Esophagus muscularis mucosa (tissue), 4 donors: ENCODE measurements around the gene UBAC2. TPM values are rescaled to one million over a fixed set of nuclear protein-coding genes. Genes with fewer than 3 reads are reported as not detected.

ENCODE experiments used
- DNase-seq: peaks from one replicate; pipeline ENCODE4 v3.0.0-alpha.2; 2017; ENCODE audit errors: extremely low spot score
- H3K27ac ChIP-seq, 4 donors: fragments of 200-600 bp; sonication (generic); replicated peaks in 1 of 4; 1 replicate in 3 of 4; 2 replicates in 1 of 4; pipeline ENCODE4 v1.5.1; 2016 to 2019; ENCODE audit warnings: mild to moderate bottlenecking in 1 of 4
- H3K27me3 ChIP-seq, 4 donors: fragments of 200-600 bp; sonication (generic); one replicate each; pipeline versions ENCODE4 v1.5.1 to v1.6.0; 2016 to 2019
- H3K36me3 ChIP-seq, 4 donors: fragments of 200-600 bp; sonication (generic); one replicate each; pipeline ENCODE4 v1.5.1; 2016 to 2019
- H3K4me1 ChIP-seq, 4 donors: fragments of 200-600 bp; sonication (generic); one replicate each; pipeline ENCODE4 v1.5.1; 2016 to 2019
- H3K4me3 ChIP-seq, 4 donors: fragments of 200-600 bp; sonication (generic); 1 replicate in 2 of 4; 2 replicates in 2 of 4; pipeline ENCODE4 v1.5.1; 2016 to 2019; ENCODE audit warnings: mild to moderate bottlenecking in 4 of 4, moderate library complexity in 1 of 4
- H3K9me3 ChIP-seq, 4 donors: fragments of 200-600 bp; sonication (generic); 1 replicate in 3 of 4; 2 replicates in 1 of 4; pipeline ENCODE4 v1.5.1; 2016 to 2019
- EP300 ChIP-seq: sonication (generic); formaldehyde crosslinking; IDR thresholded peaks from one replicate; pipeline ENCODE4 v1.6.1; 2017; ENCODE audit warnings: antibody characterized with exemption
- POLR2A ChIP-seq: fragments of 450-650 bp; IDR thresholded peaks from one replicate; pipeline ENCODE4 v1.6.1; 2017; ENCODE audit warnings: antibody characterized with exemption, moderate library complexity, mild to moderate bottlenecking, low read depth
- POLR2AphosphoS5 ChIP-seq, 2 donors: sonication (generic); formaldehyde crosslinking; IDR thresholded peaks; one replicate each; pipeline ENCODE4 v1.6.1; 2017; ENCODE audit warnings: antibody characterized with exemption in 2 of 2
- WGBS: methylation state at CpG from one replicate; pipeline ENCODE4 v1.1.5; 2018; 5-methylcytosine and 5-hydroxymethylcytosine counted together
- intact Hi-C: fragments of 100-400 bp; cut with DNase I; formaldehyde crosslinking; loops from one replicate; pipeline ENCODE4 v1.15.1; 2023
- total RNA-seq, 4 donors: library from RNA; depleted of rRNA; stranded (reverse); fragments of >200 nt; gene quantifications; one replicate each; pipeline versions ENCODE4 v1.1.0 to v1.2.1, GENCODE V29; 2016
- TF ChIP-seq, protein P1 (sequence below), 3 experiments: fragments of 200-600 bp in 2 of 3; fragments of 450-650 bp in 1 of 3; sonication (generic) in 2 of 3; IDR thresholded peaks; one replicate each; pipeline ENCODE4 v1.5.1; 2017 to 2019; ENCODE audit warnings: antibody characterized with exemption in 3 of 3, mild to moderate bottlenecking in 2 of 3, moderate library complexity in 1 of 3

Gene UBAC2
- total RNA-seq, 4 donors from 2014 or later, result 42.6 to 62.1 (median 50.9) TPM

GRCh38 chr13:99393791-99394735 lies 193.4 kb downstream of the UBAC2 start:
- no peak for TF ChIP-seq POLR2AphosphoS5 (IDR thresholded peaks at IDR 0.05)
- no peak for TF ChIP-seq POLR2A
- TF ChIP-seq EP300, result no peak
- TF ChIP-seq, protein P1, sequence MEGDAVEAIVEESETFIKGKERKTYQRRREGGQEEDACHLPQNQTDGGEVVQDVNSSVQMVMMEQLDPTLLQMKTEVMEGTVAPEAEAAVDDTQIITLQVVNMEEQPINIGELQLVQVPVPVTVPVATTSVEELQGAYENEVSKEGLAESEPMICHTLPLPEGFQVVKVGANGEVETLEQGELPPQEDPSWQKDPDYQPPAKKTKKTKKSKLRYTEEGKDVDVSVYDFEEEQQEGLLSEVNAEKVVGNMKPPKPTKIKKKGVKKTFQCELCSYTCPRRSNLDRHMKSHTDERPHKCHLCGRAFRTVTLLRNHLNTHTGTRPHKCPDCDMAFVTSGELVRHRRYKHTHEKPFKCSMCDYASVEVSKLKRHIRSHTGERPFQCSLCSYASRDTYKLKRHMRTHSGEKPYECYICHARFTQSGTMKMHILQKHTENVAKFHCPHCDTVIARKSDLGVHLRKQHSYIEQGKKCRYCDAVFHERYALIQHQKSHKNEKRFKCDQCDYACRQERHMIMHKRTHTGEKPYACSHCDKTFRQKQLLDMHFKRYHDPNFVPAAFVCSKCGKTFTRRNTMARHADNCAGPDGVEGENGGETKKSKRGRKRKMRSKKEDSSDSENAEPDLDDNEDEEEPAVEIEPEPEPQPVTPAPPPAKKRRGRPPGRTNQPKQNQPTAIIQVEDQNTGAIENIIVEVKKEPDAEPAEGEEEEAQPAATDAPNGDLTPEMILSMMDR (IDR thresholded peaks at IDR 0.05), result no peak
- WGBS, result 93% methylated on average over 20 of the region's 21 CpGs

DNA sequence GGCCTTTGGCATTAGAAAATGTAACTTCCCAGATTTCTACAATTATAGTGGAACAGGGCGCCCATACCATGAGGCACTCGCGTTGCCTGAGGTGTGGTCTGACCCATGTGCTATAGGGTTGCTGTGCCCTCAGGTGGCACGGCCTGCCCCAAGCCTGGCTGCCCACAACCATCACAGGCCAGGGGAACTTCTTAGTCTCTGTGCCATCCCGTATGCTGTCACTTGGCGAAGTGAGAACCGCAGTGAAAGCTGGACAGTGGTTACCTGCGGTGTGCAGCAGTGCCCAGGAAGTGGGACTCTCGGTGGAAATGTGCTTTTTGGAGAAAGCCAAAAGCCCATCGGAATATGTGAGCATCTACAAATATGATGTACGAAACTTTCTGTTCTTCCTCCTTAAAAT lies 194.8 kb downstream of the UBAC2 start:
- H3K9me3 ChIP-seq, result no peaks in the 10 kb centered on the region
- TF ChIP-seq POLR2A, result no peak
- no peak for TF ChIP-seq POLR2AphosphoS5 (IDR thresholded peaks at IDR 0.05)
- TF ChIP-seq, protein P1 (IDR thresholded peaks at IDR 0.05), result no peak
- no peak for TF ChIP-seq EP300
- no peaks in the 10 kb centered on the region for H3K4me1 ChIP-seq
- DNase-seq, result no peak
- H3K27ac ChIP-seq, result no peak overlapping the region
- no peaks in the 10 kb centered on the region for H3K27me3 ChIP-seq
- no peak overlapping the region for H3K4me3 ChIP-seq
- intact Hi-C loops, result no loop called here
- WGBS, result 96% methylated on average over 10 of the region's 11 CpGs
- no peaks in the 10 kb centered on the region for H3K36me3 ChIP-seq

More at GRCh38 chr13:99393791-99394735, 193.4 kb downstream of the UBAC2 start:
- Histone ChIP-seq H3K4me1 (no peaks in the 10 kb centered on the region), H3K27me3 (no peaks in the 10 kb centered on the region), H3K9me3 (no peaks in the 10 kb centered on the region), H3K36me3 (no peaks in the 10 kb centered on the region), H3K4me3 (no peak overlapping the region), H3K27ac (no peak overlapping the region)
- no peak for DNase-seq
- intact Hi-C loops, result no loop called here

DNA sequence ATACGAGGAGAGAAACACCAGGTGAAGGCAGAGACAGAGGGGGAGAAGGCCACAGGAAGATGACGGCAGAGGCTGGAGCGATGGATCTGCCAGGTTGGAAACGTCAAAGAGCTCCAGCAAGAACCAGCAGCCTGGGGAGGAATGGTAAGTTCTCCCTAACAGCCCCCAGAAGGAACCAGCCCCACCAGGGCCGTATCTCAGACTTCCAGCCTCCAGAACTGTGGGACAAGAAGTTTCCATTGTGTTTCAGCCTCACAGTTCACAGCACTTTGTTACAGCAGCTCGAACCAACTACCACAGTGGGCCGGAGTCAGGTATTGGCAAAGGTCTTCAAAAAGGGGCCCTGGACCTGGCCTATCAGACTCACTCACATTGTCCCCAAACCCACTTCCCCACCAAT lies 195.8 kb downstream of the UBAC2 start:
- Histone ChIP-seq H3K27ac (no peak overlapping the region), H3K4me1 (no peaks in the 10 kb centered on the region), H3K27me3 (no peaks in the 10 kb centered on the region), H3K36me3 (no peaks in the 10 kb centered on the region), H3K9me3 (no peaks in the 10 kb centered on the region), H3K4me3 (no peak overlapping the region)
- no peak for DNase-seq
- WGBS, result 92% methylated on average over 6 of the region's 7 CpGs
- TF ChIP-seq, protein P1 (IDR thresholded peaks at IDR 0.05), result no peak
- TF ChIP-seq EP300 (no peak), POLR2AphosphoS5 (IDR thresholded peaks at IDR 0.05) (no peak), POLR2A (no peak)
- intact Hi-C loops, result no loop called here

DNA sequence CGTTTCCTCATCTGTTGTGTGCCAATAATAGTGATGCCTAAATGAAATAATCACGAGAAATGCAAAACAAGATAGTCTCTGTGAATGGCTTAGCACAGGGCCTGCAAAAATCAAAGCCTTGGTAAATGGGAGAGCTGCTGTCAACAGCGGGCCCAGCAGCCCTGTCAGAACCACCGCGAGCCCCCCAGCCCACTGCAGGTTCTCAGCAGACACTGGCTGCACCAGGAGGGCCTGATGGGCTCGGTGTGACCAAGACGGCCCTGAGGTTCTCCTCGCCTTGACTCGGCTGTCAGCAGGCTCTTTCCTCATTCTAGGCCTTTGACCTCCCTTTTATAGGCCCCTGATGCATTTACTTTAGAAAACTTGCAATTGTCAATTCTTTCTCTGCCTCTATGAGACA lies 197.4 kb downstream of the UBAC2 start:
- Histone ChIP-seq H3K4me1 (no peaks in the 10 kb centered on the region), H3K4me3 (no peak overlapping the region), H3K27me3 (no peaks in the 10 kb centered on the region), H3K36me3 (no peaks in the 10 kb centered on the region), H3K27ac (no peak overlapping the region), H3K9me3 (no peaks in the 10 kb centered on the region)
- intact Hi-C loops, result no loop called here
- WGBS, result 90% methylated on average over 9 of the region's 9 CpGs
- no peak for TF ChIP-seq POLR2A
- TF ChIP-seq EP300, result no peak
- TF ChIP-seq POLR2AphosphoS5 (IDR thresholded peaks at IDR 0.05), result no peak
- TF ChIP-seq, protein P1 (IDR thresholded peaks at IDR 0.05), result no peak
- DNase-seq, result no peak
